ENCODE measurements around the gene CCR6. TPM values are rescaled to one million over a fixed set of nuclear protein-coding genes. Genes with fewer than 3 reads are reported as not detected.

Gene CCR6
- total and polyA plus RNA-seq, 2 of the 13 experiments (the other 11 are each of a cell fraction or from before 2014, with no cell fraction given) = 4.5 to 8.7 TPM

DNA sequence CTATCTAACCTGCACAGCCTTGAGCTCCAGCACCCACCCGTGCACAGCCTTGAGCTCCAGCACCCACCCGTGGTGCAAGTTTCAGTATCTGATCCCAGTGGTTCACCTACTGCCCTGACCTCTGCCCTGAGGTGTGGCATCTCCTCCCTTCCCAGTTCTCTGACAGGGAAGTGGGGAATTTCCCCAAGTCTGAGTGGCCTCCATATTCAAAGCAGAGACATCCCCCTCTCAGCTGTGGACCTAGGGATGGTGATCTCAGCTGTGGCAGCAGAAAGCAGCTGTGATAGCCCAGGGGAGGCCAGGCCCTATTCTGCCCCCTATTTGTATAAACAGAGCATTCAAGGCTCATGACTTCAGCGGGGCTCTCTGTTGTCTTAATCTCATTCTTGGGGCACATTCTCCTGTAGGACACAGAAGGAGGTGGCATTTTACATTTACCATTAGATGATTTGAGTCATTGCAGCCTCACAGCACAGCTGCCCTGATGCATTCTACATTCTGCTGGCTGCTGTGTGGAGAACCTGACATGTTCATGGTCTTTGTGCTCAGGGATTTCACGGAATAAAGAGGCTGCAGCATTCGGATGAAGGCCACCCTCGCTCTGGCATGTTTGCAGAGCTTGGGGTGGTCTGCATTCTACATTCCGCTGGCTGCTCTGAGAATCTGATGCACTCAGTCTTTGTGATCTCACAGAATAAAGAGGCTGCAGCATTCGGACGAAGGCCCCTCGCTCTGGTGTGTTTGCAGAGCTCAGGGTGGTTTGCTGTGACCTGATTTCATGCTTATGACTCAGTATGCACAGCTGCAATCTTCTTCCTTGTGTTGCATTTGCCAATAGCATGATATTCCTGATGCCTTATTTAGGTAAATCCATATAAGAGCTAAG lies 17.9 kb downstream of the CCR6 start:
- no peaks in the 10 kb centered on the region for H3K79me2 ChIP-seq (ENCODE audit: insufficient read depth, low read length)
- intact Hi-C loops (cut with micrococcal nuclease; ENCODE audit: unreplicated experiment) = loop anchor here (1.0 to 5.0 kb wide), 2 partner anchors 18 to 94 kb away; partner anchors contain the start of gene CCR6
- H3K27ac ChIP-seq (ENCODE audit: extremely low read length, insufficient read depth, low read length) = peak overlapping the region; percentile 14
- peak overlapping the region; percentile 75 for H3K4me2 ChIP-seq (ENCODE audit: low read depth, low read length)
- CTCF ChIA-PET (ENCODE audit: low intra/inter-chr PET ratio, low total read pairs) = interaction anchor here (1.2 to 3.6 kb wide), 5 partner anchors 21 to 354 kb away, joined by 3 to 28 read pairs (median 13); partner anchors contain the start of gene CEP43
- H3K36me3 ChIP-seq (replicated peaks in 1 of 2; ENCODE audit: control insufficient read depth in 1 of 2, insufficient read depth in 2 of 2, low read length in 2 of 2) = peaks cover 9 to 18% of the 10 kb centered on the region in 2 experiments; a peak in 4 of 5 replicates
- H4K20me1 ChIP-seq (ENCODE audit: insufficient read depth, low read length) = no peaks in the 10 kb centered on the region
- no TSS peak for BruUV-seq (replicated peaks)
- 1% methylated on average over 10 of the region's 10 CpGs for WGBS (ENCODE audit: low lambda C conversion rate)
- in situ Hi-C loops (cut with HindIII; ENCODE audit: extremely low pct_ligation_motif_present, low pct_unique_long_range_greater_than_20kb) = loop anchor here (5.0 to 25.0 kb wide), 2 partner anchors 129 to 364 kb away; no protein-coding TSS in a partner anchor
- H2AFZ ChIP-seq (ENCODE audit: low read length) = no peak overlapping the region
- H3K9ac ChIP-seq (ENCODE audit: insufficient read depth, low read depth, low read length) = 0 out of 2 replicates have a peak overlapping the region, but pooled peaks have one; percentile 1
- H3K9me3 ChIP-seq (ENCODE audit: low read length) = no peaks in the 10 kb centered on the region
- peak overlapping the region in 2 of 3 experiments; percentile 8 to 41; a peak in 2 of 6 replicates for H3K4me3 ChIP-seq (replicated peaks in 1 of 3; ENCODE audit: insufficient read depth in 1 of 3, low read depth in 2 of 3, low read length in 3 of 3)
- POLR2A ChIA-PET = interaction anchor here (1.0 to 3.1 kb wide), 10 partner anchors 10 to 188 kb away, joined by 3 to 33 read pairs (median 5); partner anchors contain the start of genes CCR6, CEP43 and RNASET2
- FAIRE-seq (peak; percentile 97), DNase-seq (ENCODE audit: low spot score) (peak; percentile 94), ATAC-seq (peak; percentile 87)
- H3K4me1 ChIP-seq (ENCODE audit: insufficient read depth, low read length) = peaks cover 37% of the 10 kb centered on the region
- H3K27me3 ChIP-seq (ENCODE audit: control insufficient read depth in 1 of 2, insufficient read depth in 2 of 2, low read length in 2 of 2) = peaks cover 6 to 31% of the 10 kb centered on the region in 2 experiments; a peak in 3 of 5 replicates
- no peak for TF ChIP-seq PHF5A (CRISPR knock-in tag; IDR thresholded peaks at IDR 0.05; ENCODE audit: low read depth, unreplicated experiment)
- TF ChIP-seq IRX3 (CRISPR knock-in tag; IDR thresholded peaks at IDR 0.05; ENCODE audit: borderline replicate concordance, low read depth) = no peak
- TF ChIP-seq ZGPAT (CRISPR knock-in tag; IDR thresholded peaks at IDR 0.05) = no peak; the same call in 1 of the 2 replicates
- TF ChIP-seq HOXA9 (CRISPR knock-in tag; IDR thresholded peaks at IDR 0.05; ENCODE audit: borderline replicate concordance) = no peak
- no peak for TF ChIP-seq NFRKB (IDR thresholded peaks at IDR 0.05)
- peak; percentile 83; the same call in 1 of the 2 replicates for TF ChIP-seq GLI4 (CRISPR knock-in tag; IDR thresholded peaks at IDR 0.05; ENCODE audit: borderline replicate concordance)
- TF ChIP-seq CENPX (CRISPR knock-in tag; IDR thresholded peaks at IDR 0.05) = no peak
- TF ChIP-seq AHR (CRISPR knock-in tag; IDR thresholded peaks at IDR 0.05) = no peak
- TF ChIP-seq NCOR1 (IDR thresholded peaks at IDR 0.05; ENCODE audit: borderline replicate concordance, low read length) = no peak
- no peak for TF ChIP-seq SRSF1 (optimal IDR thresholded peaks at IDR 0.05; ENCODE audit: low read depth, low read length)
- peak; percentile 53; the same call in 1 of the 2 replicates for TF ChIP-seq FOXK1 (CRISPR knock-in tag; IDR thresholded peaks at IDR 0.05; ENCODE audit: borderline replicate concordance, low read depth)
- no peak for TF ChIP-seq ZFP36L2 (CRISPR knock-in tag; IDR thresholded peaks at IDR 0.05)
- TF ChIP-seq FOXA1 (IDR thresholded peaks at IDR 0.05) = peak; percentile 59; the same call in 1 of the 2 replicates
- peak; percentile 88 for TF ChIP-seq FOXA1 (CRISPR knock-in tag; IDR thresholded peaks at IDR 0.05)
- TF ChIP-seq MIER2 (CRISPR knock-in tag; IDR thresholded peaks at IDR 0.05) = no peak
- TF ChIP-seq TEAD2 (CRISPR knock-in tag; IDR thresholded peaks at IDR 0.05) = no peak
- TF ChIP-seq, protein P1, sequence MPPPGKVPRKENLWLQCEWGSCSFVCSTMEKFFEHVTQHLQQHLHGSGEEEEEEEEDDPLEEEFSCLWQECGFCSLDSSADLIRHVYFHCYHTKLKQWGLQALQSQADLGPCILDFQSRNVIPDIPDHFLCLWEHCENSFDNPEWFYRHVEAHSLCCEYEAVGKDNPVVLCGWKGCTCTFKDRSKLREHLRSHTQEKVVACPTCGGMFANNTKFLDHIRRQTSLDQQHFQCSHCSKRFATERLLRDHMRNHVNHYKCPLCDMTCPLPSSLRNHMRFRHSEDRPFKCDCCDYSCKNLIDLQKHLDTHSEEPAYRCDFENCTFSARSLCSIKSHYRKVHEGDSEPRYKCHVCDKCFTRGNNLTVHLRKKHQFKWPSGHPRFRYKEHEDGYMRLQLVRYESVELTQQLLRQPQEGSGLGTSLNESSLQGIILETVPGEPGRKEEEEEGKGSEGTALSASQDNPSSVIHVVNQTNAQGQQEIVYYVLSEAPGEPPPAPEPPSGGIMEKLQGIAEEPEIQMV (CRISPR knock-in tag; IDR thresholded peaks at IDR 0.05; ENCODE audit: low read depth) = 0 out of 2 replicates have a peak, but pooled peaks have one; percentile 44

Data from HepG2 (cell line).